B cell (primary cell): ENCODE measurements around the gene VPS35.

ENCODE experiments used
- CTCF ChIP-seq: fragments of 200-600 bp; IDR thresholded peaks from one replicate; pipeline ENCODE4 v1.8.0; 2022; ENCODE audit warnings: antibody characterized with exemption, mild to moderate bottlenecking
- EZH2 ChIP-seq: IDR thresholded peaks from 2 replicates; pipeline ENCODE4 v1.6.1; 2012; ENCODE audit warnings: borderline replicate concordance, low read depth, mild to moderate bottlenecking, moderate library complexity, low read length; ENCODE audit not compliant: insufficient read depth, poor library complexity, severe bottlenecking

GRCh38 chr16:46721885-46722284, 32.9 kb upstream of the VPS35 start:
- no peak for TF ChIP-seq CTCF
- no peak for TF ChIP-seq EZH2
